ENCODE results near the gene IGF2BP1. TPM values are rescaled to one million over a fixed set of nuclear protein-coding genes. Genes with fewer than 3 reads are reported as not detected.

IGF2BP1 gene
- under 0.01 and 0.32 TPM in 2 replicates for total RNA-seq

DNA sequence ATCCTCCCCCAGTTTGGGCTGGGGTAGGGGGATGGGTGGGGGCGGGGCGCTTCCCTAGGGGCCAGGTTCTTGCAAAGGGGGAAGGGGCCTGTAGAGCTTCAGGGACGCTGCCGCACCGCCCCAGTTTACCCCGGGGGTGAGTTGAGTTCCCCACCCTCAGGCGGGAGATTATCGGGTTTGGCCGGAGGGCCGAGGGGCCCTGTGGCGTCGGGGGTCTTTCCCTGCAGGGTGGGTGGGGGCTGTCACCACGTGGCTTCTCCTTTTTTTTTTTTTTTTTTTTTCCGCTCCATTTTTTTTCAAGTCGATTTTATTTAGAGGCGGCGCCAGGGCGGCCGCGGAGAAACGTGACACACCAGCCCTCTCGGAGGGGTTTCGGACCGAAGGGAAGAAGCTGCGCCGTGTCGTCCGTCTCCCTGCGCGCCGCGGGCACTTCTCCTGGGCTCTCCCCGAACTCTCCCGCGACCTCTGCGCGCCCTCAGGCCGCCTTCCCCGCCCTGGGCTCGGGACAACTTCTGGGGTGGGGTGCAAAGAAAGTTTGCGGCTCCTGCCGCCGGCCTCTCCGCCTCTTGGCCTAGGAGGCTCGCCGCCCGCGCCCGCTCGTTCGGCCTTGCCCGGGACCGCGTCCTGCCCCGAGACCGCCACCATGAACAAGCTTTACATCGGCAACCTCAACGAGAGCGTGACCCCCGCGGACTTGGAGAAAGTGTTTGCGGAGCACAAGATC is at the start of gene IGF2BP1:
IGF2BP1 (plus strand) TSS at position 283 of the 724 bp plus-strand sequence; CDS start at position 644, 361 bp downstream.

Other genes starting within 250 kb of the IGF2BP1 start
- gene TTLL6, start 180.2 kb upstream of the IGF2BP1 start, total RNA-seq = 0.16 TPM in 1 of 2 replicates, not detected in the other
- 36.0 and 67.0 TPM in 2 replicates for gene CALCOCO2, start 166.3 kb upstream of the IGF2BP1 start, total RNA-seq
- gene ATP5MC1, start 104.6 kb upstream of the IGF2BP1 start, total RNA-seq = 101 and 105 TPM in 2 replicates
- 72.6 and 78.7 TPM in 2 replicates for gene UBE2Z, start 89.0 kb upstream of the IGF2BP1 start, total RNA-seq
- 123 and 145 TPM in 2 replicates for gene SNF8, start 52.5 kb upstream of the IGF2BP1 start, total RNA-seq
- gene GIP, start 28.8 kb upstream of the IGF2BP1 start, total RNA-seq = not detected in 2 replicates
- not detected in 2 replicates for gene B4GALNT2, start 135.4 kb downstream of the IGF2BP1 start, total RNA-seq
- gene GNGT2, start 213.2 kb downstream of the IGF2BP1 start, total RNA-seq = not detected in 2 replicates
- 0.36 and 0.49 TPM in 2 replicates for gene ABI3, start 213.3 kb downstream of the IGF2BP1 start, total RNA-seq
- gene PHOSPHO1, start 233.4 kb downstream of the IGF2BP1 start, total RNA-seq = not detected in 2 replicates

All from cardiac atrium fibroblast (primary cell).